Lower leg skin (tissue), 3 donors: Measurements from ENCODE around the gene TNN.

Experiments
- POLR2A ChIP-seq, 2 donors: fragments of 450-650 bp; IDR thresholded peaks; one replicate each; pipeline ENCODE4 v1.6.1; 2016 to 2017; ENCODE audit warnings: antibody characterized with exemption in 2 of 2, mild to moderate bottlenecking in 1 of 2, moderate library complexity in 1 of 2
- TF ChIP-seq, protein P1 (sequence below), 3 donors: fragments of 450-650 bp; IDR thresholded peaks; one replicate each; pipeline ENCODE4 v1.5.1; 2016; ENCODE audit warnings: antibody characterized with exemption in 3 of 3, mild to moderate bottlenecking in 3 of 3, moderate library complexity in 2 of 3

GRCh38 chr1:175150596-175151319 lies 83.1 kb downstream of the TNN start:
- TF ChIP-seq, protein P1, sequence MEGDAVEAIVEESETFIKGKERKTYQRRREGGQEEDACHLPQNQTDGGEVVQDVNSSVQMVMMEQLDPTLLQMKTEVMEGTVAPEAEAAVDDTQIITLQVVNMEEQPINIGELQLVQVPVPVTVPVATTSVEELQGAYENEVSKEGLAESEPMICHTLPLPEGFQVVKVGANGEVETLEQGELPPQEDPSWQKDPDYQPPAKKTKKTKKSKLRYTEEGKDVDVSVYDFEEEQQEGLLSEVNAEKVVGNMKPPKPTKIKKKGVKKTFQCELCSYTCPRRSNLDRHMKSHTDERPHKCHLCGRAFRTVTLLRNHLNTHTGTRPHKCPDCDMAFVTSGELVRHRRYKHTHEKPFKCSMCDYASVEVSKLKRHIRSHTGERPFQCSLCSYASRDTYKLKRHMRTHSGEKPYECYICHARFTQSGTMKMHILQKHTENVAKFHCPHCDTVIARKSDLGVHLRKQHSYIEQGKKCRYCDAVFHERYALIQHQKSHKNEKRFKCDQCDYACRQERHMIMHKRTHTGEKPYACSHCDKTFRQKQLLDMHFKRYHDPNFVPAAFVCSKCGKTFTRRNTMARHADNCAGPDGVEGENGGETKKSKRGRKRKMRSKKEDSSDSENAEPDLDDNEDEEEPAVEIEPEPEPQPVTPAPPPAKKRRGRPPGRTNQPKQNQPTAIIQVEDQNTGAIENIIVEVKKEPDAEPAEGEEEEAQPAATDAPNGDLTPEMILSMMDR (IDR thresholded peaks at IDR 0.05), result no peak
- no peak for TF ChIP-seq POLR2A (IDR thresholded peaks at IDR 0.05)
